Uterus (tissue), 2 donors: ENCODE results near the gene CARF.
"Not testable (repeated sequence)": the region's sequence is repeated elsewhere in the genome, so short reads cannot be mapped to it uniquely, and the experiment has no call there.

Source experiments
- CTCF ChIP-seq, 4 experiments: fragments of 200-600 bp in 2 of 4; fragments of 450-650 bp in 2 of 4; sonication (generic) in 2 of 4; IDR thresholded peaks; one replicate each; pipeline ENCODE4 v1.5.1; 2016 to 2019; ENCODE audit warnings: antibody characterized with exemption in 4 of 4, mild to moderate bottlenecking in 2 of 4, moderate library complexity in 1 of 4
- POLR2A ChIP-seq, 2 donors: fragments of 450-650 bp; IDR thresholded peaks; one replicate each; pipeline ENCODE4 v1.6.1; 2016; ENCODE audit warnings: antibody characterized with exemption in 2 of 2, mild to moderate bottlenecking in 1 of 2, moderate library complexity in 1 of 2

GRCh38 chr2:202905507-202905906 is 6.6 kb upstream of the CARF start:
- not testable (repeated sequence) for TF ChIP-seq CTCF, POLR2A (IDR thresholded peaks at IDR 0.05)
